GM18526 (cell line): ENCODE results near the gene DDX60.

ENCODE experiments used
- POLR2A ChIP-seq: IDR thresholded peaks from 3 replicates; pipeline ENCODE4 v1.6.1; 2011; ENCODE audit not compliant: insufficient read length; ENCODE audit errors: extremely low read depth

The DDX60 gene

GRCh38 chr4:168257768-168258167, 60.8 kb downstream of the DDX60 start:
- no peak for TF ChIP-seq POLR2A

- no peak for TF ChIP-seq POLR2A
Observed at GRCh38 chr4:168248176-168248710, 70.3 kb downstream of the DDX60 start.

GRCh38 chr4:168247603-168248002, 70.9 kb downstream of the DDX60 start:
- no peak for TF ChIP-seq POLR2A

GRCh38 chr4:168241953-168242352, 76.6 kb downstream of the DDX60 start:
- no peak for TF ChIP-seq POLR2A

- TF ChIP-seq POLR2A = no peak
Observed at GRCh38 chr4:168240821-168241220, 77.7 kb downstream of the DDX60 start.

GRCh38 chr4:168221301-168221700, 97.3 kb downstream of the DDX60 start:
- no peak for TF ChIP-seq POLR2A

- TF ChIP-seq POLR2A = no peak
Observed at GRCh38 chr4:168220893-168221292, 97.7 kb downstream of the DDX60 start.

GRCh38 chr4:168218645-168219044, 99.9 kb downstream of the DDX60 start:
- no peak for TF ChIP-seq POLR2A

GRCh38 chr4:168212656-168213055, 105.9 kb downstream of the DDX60 start:
- TF ChIP-seq POLR2A = no peak

- no peak for TF ChIP-seq POLR2A
Observed at GRCh38 chr4:168208957-168209614, 109.5 kb downstream of the DDX60 start.

GRCh38 chr4:168203233-168203911, 115.2 kb downstream of the DDX60 start:
- TF ChIP-seq POLR2A = no peak

- no peak for TF ChIP-seq POLR2A
Observed at GRCh38 chr4:168200685-168201084, 117.9 kb downstream of the DDX60 start.

GRCh38 chr4:168199260-168199957, 119.1 kb downstream of the DDX60 start:
- TF ChIP-seq POLR2A = no peak

GRCh38 chr4:168197926-168198325, 120.6 kb downstream of the DDX60 start:
- TF ChIP-seq POLR2A = no peak

GRCh38 chr4:168188754-168189153, 129.8 kb downstream of the DDX60 start:
- TF ChIP-seq POLR2A = no peak

- TF ChIP-seq POLR2A = no peak
Observed at GRCh38 chr4:168183717-168184571, 134.6 kb downstream of the DDX60 start.
